LHCN-M2 (cell line): ENCODE results near the gene RBP4. TPM values are rescaled to one million over a fixed set of nuclear protein-coding genes. Genes with fewer than 3 reads are reported as not detected.
"Not testable (repeated sequence)": the region's sequence is repeated elsewhere in the genome, so short reads cannot be mapped to it uniquely, and the experiment has no call there.

Experiments
- DNase-seq: peaks from one replicate; pipeline ENCODE4 v3.0.0-alpha.2; 2012; ENCODE audit warnings: low read depth
- total RNA-seq: library from RNA; depleted of rRNA; stranded (reverse); fragments of >200 nt; gene quantifications from 2 replicates; pipeline ENCODE4 v1.2.3, GENCODE V29; 2014; rRNA removed

The RBP4 gene
- total RNA-seq, 1 experiment from 2014 or later = 0.17 TPM

- DNase-seq = no peak
Measured at GRCh38 chr10:93566435-93567276, 34.4 kb downstream of the RBP4 start, which contains the start of gene FFAR4. Gene FFAR4, plus strand, starts transcription at chr10:93566665. Its CDS starts 56 bp downstream, at chr10:93566721.

GRCh38 chr10:93565446-93565845, 35.6 kb downstream of the RBP4 start:
- DNase-seq = no peak

- no peak for DNase-seq
Measured at GRCh38 chr10:93560541-93560940, 40.5 kb downstream of the RBP4 start.

GRCh38 chr10:93559490-93559889, 41.5 kb downstream of the RBP4 start:
- DNase-seq = no peak

GRCh38 chr10:93554760-93555432, 46.1 kb downstream of the RBP4 start:
- DNase-seq = peak; percentile 66

- no peak for DNase-seq
Measured at GRCh38 chr10:93554316-93554663, 46.7 kb downstream of the RBP4 start.

- no peak for DNase-seq
Measured at GRCh38 chr10:93553482-93554315, 47.3 kb downstream of the RBP4 start.

GRCh38 chr10:93552780-93553179, 48.3 kb downstream of the RBP4 start:
- DNase-seq = no peak

- DNase-seq = no peak
Measured at GRCh38 chr10:93550606-93551005, 50.4 kb downstream of the RBP4 start.

GRCh38 chr10:93548376-93549071, 52.5 kb downstream of the RBP4 start:
- DNase-seq = no peak

GRCh38 chr10:93547522-93547921, 53.5 kb downstream of the RBP4 start:
- DNase-seq = no peak

- not testable (repeated sequence) for DNase-seq
Measured at GRCh38 chr10:93546995-93547394, 54.0 kb downstream of the RBP4 start.

GRCh38 chr10:93542358-93542791, 58.7 kb downstream of the RBP4 start:
- DNase-seq = peak; percentile 56

Other genes with a start within 250 kb of the RBP4 start
- gene MYOF, start 118.9 kb downstream of the RBP4 start, total RNA-seq = 164 and 242 TPM in 2 replicates
- gene CEP55, start 104.6 kb downstream of the RBP4 start, total RNA-seq = 99.7 and 102 TPM in 2 replicates
- not detected in 2 replicates for gene FFAR4, start 34.6 kb downstream of the RBP4 start, total RNA-seq
- gene PDE6C, start 11.3 kb upstream of the RBP4 start, total RNA-seq = not detected in 2 replicates
- 6.9 and 7.7 TPM in 2 replicates for gene FRA10AC1, start 101.4 kb upstream of the RBP4 start, total RNA-seq
- not detected in 2 replicates for gene LGI1, start 156.7 kb upstream of the RBP4 start, total RNA-seq